Endothelial cell (in vitro differentiated cells): Measurements from ENCODE around the gene CCDC187. TPM values are rescaled to one million over a fixed set of nuclear protein-coding genes. Genes with fewer than 3 reads are reported as not detected.
"Not testable (repeated sequence)": the region's sequence is repeated elsewhere in the genome, so short reads cannot be mapped to it uniquely, and the experiment has no call there.

Source experiments
- DNase-seq: peaks from one replicate; pipeline ENCODE4 v3.0.0; 2021; ENCODE audit warnings: low spot score
- H3K27ac Mint-ChIP-seq: one replicate; pipeline ENCODE4 v1.8.0; 2021; ENCODE audit warnings: mixed read lengths, inconsistent platforms; ENCODE audit not compliant: unreplicated experiment
- H3K27me3 Mint-ChIP-seq: one replicate; pipeline ENCODE4 v1.8.0; 2021; ENCODE audit warnings: mild to moderate bottlenecking, moderate library complexity, mixed read lengths, inconsistent platforms; ENCODE audit not compliant: unreplicated experiment
- H3K36me3 Mint-ChIP-seq: one replicate; pipeline ENCODE4 v1.8.0; 2021; ENCODE audit warnings: mild to moderate bottlenecking, low read depth, mixed read lengths, inconsistent platforms; ENCODE audit not compliant: unreplicated experiment
- H3K4me1 Mint-ChIP-seq: one replicate; pipeline ENCODE4 v1.8.0; 2021; ENCODE audit warnings: mild to moderate bottlenecking, mixed read lengths, inconsistent platforms; ENCODE audit not compliant: unreplicated experiment
- H3K4me3 Mint-ChIP-seq: one replicate; pipeline ENCODE4 v1.8.0; 2021; ENCODE audit warnings: mild to moderate bottlenecking, mixed read lengths, inconsistent platforms; ENCODE audit not compliant: unreplicated experiment
- H3K9me3 Mint-ChIP-seq: one replicate; pipeline ENCODE4 v1.8.0; 2021; ENCODE audit warnings: mixed read lengths, inconsistent platforms; ENCODE audit not compliant: unreplicated experiment
- total RNA-seq: library from RNA; stranded (reverse); fragmentation: NEBNext Ultra II Directional; extraction: Animal tissue kit (Norgen Biotek cat#: 25700); gene quantifications from one replicate; pipeline ENCODE4 v1.2.1, GENCODE V29; 2021; ENCODE audit not compliant: unreplicated experiment
- TF ChIP-seq, protein P1 (sequence below): fragments of 200-600 bp; sonication (generic); IDR thresholded peaks from one replicate; pipeline ENCODE4 v1.5.0; 2021; ENCODE audit warnings: antibody characterized with exemption; ENCODE audit not compliant: unreplicated experiment

The CCDC187 gene
- total RNA-seq, 1 donor from 2014 or later: 0.05 TPM

DNA sequence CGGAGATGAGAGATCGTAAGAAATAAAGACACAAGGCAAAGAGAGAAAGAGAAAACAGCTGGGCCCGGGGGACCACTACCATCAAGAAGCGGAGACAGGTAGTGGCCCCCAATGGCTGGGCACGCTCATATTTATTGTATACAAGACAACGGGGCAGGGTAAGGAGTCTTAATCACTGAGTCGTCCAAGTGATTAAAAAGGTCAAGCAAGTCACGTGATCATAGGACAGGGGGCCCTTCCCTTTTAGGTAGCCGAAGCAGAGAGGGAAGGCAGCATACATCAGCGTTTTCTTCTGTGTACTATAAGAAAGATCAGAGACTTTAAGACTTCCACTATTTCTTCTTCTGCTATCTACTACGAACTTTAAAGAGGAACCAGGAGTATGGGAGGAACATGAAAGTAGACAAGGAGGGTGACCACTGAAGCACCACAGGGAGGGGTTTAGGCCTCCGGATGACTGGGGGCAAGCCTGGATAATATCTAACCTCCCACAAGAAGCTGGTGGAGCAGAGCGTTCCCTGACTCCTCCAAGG, 33.7 kb downstream of the CCDC187 start:
- H3K27me3 Mint-ChIP-seq: peaks cover 4% of the 10 kb centered on the region
- TF ChIP-seq, protein P1, sequence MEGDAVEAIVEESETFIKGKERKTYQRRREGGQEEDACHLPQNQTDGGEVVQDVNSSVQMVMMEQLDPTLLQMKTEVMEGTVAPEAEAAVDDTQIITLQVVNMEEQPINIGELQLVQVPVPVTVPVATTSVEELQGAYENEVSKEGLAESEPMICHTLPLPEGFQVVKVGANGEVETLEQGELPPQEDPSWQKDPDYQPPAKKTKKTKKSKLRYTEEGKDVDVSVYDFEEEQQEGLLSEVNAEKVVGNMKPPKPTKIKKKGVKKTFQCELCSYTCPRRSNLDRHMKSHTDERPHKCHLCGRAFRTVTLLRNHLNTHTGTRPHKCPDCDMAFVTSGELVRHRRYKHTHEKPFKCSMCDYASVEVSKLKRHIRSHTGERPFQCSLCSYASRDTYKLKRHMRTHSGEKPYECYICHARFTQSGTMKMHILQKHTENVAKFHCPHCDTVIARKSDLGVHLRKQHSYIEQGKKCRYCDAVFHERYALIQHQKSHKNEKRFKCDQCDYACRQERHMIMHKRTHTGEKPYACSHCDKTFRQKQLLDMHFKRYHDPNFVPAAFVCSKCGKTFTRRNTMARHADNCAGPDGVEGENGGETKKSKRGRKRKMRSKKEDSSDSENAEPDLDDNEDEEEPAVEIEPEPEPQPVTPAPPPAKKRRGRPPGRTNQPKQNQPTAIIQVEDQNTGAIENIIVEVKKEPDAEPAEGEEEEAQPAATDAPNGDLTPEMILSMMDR: no peak
- no peak overlapping the region for H3K27ac Mint-ChIP-seq
- peaks cover 6% of the 10 kb centered on the region for H3K4me1 Mint-ChIP-seq
- H3K9me3 Mint-ChIP-seq: no peaks in the 10 kb centered on the region
- H3K4me3 Mint-ChIP-seq: no peak overlapping the region
- no peak for DNase-seq
- H3K36me3 Mint-ChIP-seq: peaks cover 5% of the 10 kb centered on the region

DNA sequence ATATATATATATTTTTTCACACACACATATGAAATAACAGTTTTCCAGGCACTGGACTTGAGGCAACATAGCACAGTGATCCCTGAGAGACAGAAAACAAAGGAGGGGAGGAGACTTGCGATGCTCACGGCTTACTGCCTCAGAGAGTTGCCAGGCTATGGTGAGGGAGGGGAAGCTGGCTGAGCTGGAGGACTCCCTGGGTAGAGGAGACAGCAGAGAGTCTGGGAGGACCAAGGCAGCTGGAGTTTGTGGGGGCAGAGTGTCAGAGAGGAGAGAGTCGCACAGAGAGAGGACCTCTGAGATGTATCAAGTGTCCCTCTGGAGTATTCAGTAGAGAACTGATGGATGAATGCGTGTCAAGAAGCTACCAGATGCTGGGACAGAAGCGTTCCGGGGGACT, 35.2 kb downstream of the CCDC187 start:
- H3K27me3 Mint-ChIP-seq: peaks cover 6% of the 10 kb centered on the region
- H3K9me3 Mint-ChIP-seq: no peaks in the 10 kb centered on the region
- peaks cover 5% of the 10 kb centered on the region for H3K36me3 Mint-ChIP-seq
- H3K4me1 Mint-ChIP-seq: peaks cover 6% of the 10 kb centered on the region
- no peak overlapping the region for H3K4me3 Mint-ChIP-seq
- TF ChIP-seq, protein P1: no peak
- DNase-seq: no peak
- H3K27ac Mint-ChIP-seq: no peak overlapping the region

DNA sequence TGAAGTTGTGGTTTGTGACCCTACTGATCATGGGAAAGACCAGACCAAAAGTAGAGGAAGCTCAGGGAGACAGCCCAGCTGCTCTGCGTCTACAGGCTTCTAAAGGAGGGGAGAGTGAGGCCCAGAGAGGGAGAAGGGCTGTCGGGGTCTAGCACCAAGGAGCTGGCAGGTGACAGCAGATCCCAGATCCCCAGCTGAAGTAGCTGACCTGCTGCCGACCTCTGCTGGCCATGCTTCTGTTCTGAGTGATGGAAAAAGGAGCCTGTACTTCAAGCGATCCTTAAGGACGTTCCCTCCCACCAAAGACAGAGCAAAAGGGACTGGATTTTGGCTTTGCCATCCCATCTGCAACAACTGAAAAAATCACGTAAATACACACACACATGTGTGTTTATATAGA, 35.6 kb downstream of the CCDC187 start:
- H3K4me3 Mint-ChIP-seq: no peak overlapping the region
- peaks cover 6% of the 10 kb centered on the region for H3K27me3 Mint-ChIP-seq
- H3K9me3 Mint-ChIP-seq: no peaks in the 10 kb centered on the region
- H3K4me1 Mint-ChIP-seq: peaks cover 6% of the 10 kb centered on the region
- TF ChIP-seq, protein P1: no peak
- no peak for DNase-seq
- no peak overlapping the region for H3K27ac Mint-ChIP-seq
- peaks cover 5% of the 10 kb centered on the region for H3K36me3 Mint-ChIP-seq

DNA sequence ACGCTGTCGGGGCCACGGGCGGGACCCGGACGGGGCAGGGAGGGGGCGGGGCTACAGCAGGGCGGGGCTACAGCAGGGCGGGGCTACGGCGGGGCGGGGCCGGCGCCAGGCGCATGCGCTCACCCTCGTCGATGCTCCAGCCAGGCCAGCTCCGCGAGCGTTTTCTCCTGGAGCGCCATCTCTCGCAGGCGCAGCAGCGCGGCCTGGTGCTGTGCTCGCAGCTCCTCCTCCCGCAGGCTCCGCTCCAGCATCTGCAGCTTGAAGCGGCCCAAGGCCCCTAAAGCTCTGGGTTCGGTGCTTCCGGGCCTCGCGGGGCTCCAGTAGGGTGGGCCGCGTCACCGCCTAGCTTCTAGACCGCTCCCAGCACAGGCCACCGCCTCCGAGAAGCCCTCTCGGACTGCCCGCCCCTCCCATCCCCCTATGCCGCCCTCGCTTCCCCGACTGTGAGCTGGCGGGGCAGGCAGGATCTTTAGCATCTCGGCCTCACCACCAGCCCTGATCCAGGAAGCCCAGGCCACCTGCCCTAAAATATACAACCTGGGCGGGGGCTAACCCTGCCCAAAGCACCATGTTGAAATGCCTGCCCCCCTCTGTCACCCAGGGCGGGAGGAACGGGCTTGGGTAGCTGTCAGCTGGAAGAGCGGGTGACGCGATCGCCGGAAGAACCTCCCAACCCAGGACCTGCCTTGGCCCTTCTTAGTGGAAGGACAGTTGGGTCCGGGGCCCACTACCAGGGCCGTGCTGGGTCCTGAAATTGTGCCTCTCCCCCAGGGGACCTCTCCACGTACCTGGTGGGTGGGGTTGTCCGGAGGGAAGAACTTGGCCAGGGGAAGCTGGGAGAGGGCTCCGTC, 36.4 kb downstream of the CCDC187 start:
- Mint-ChIP-seq H3K27ac (no peak overlapping the region), H3K36me3 (peaks cover 5% of the 10 kb centered on the region), H3K4me3 (no peak overlapping the region), H3K4me1 (peaks cover 6% of the 10 kb centered on the region), H3K27me3 (peaks cover 6% of the 10 kb centered on the region), H3K9me3 (no peaks in the 10 kb centered on the region)
- DNase-seq: peak; percentile 87
- TF ChIP-seq, protein P1: no peak

DNA sequence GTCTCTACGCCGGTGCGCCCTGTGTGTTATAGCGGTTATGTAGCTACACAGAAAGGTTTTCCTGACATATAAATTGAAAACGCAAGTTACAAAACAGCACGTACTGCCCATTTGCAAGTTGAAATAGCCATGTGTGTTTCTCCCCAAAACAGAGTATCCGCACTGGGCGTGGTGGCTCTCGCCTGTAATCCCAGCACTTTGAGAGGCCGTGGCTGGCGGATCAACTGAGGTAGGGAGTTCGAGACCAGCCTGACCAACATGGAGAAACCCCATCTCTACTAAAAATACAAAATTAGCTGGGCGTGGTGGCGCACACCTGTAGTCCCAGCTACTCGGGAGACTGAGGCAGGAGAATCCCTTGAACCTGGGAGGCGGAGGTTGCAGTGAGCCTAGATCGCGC, 37.3 kb downstream of the CCDC187 start:
- not testable (repeated sequence) for H3K4me1 Mint-ChIP-seq, H3K27me3 Mint-ChIP-seq, H3K36me3 Mint-ChIP-seq, H3K27ac Mint-ChIP-seq, H3K9me3 Mint-ChIP-seq, DNase-seq
- peak overlapping the region; percentile 73 for H3K4me3 Mint-ChIP-seq
